GM03348 (cell line): ENCODE measurements around the gene DOHH.

Experiments
- DNase-seq: peaks from one replicate; pipeline ENCODE4 v3.0.0; 2012; ENCODE audit warnings: low spot score

The DOHH gene

GRCh38 chr19:3441089-3441985 is 59.1 kb downstream of the DOHH start:
- no peak for DNase-seq
